GM19193 (cell line): ENCODE data around the gene SRRM3.

Experiments
- POLR2A ChIP-seq: IDR thresholded peaks from 4 replicates; pipeline ENCODE4 v1.6.1; 2011; ENCODE audit not compliant: insufficient read depth, insufficient read length; ENCODE audit errors: extremely low read depth

Gene SRRM3

GRCh38 chr7:76296743-76297740, 95.3 kb downstream of the SRRM3 start:
- TF ChIP-seq POLR2A = no peak

GRCh38 chr7:76300166-76300731, 98.6 kb downstream of the SRRM3 start:
- no peak for TF ChIP-seq POLR2A

DNA sequence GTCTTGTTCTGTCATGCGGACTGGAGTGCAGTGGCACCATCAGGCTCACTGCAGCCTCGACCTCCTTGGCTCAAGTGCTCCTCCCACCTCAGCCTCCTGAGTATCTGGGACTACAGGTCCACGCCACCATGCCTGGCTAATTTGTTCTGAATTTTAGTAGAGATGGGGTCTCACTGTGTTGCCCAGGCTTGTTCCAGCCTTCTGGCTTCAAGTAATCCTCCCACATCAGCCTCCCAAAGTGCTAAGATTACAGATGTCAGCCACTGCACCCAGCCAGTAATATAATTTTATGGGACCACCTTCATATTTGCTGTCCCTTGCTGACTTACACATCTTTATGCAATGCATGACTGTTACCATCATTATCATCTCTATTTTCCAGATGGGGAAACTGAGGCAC, 99.3 kb downstream of the SRRM3 start:
- TF ChIP-seq POLR2A = no peak

DNA sequence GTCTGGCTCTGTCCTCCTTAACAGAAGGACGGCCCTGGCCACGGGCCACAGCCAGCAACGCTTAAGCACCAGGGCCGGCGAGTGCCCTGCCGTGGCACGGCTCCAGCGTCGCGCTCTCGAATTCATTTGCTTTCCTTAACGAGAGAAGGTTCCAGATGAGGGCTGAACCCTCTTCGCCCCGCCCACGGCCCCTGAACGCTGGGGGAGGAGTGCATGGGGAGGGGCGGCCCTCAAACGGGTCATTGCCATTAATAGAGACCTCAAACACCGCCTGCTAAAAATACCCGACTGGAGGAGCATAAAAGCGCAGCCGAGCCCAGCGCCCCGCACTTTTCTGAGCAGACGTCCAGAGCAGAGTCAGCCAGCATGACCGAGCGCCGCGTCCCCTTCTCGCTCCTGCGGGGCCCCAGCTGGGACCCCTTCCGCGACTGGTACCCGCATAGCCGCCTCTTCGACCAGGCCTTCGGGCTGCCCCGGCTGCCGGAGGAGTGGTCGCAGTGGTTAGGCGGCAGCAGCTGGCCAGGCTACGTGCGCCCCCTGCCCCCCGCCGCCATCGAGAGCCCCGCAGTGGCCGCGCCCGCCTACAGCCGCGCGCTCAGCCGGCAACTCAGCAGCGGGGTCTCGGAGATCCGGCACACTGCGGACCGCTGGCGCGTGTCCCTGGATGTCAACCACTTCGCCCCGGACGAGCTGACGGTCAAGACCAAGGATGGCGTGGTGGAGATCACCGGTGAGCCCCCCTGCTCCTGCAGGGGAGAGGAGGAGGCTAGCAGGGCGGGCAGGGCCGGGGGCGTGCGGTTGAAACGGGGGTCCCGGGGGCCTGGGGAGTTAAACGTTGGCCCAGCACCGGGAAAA, 100.9 kb downstream of the SRRM3 start, which contains the start of gene HSPB1:
Gene HSPB1 (plus strand): TSS at position 327 of the 855 bp plus-strand sequence. CDS start 40 bp downstream, at position 367.
- TF ChIP-seq POLR2A = peak; percentile 77

DNA sequence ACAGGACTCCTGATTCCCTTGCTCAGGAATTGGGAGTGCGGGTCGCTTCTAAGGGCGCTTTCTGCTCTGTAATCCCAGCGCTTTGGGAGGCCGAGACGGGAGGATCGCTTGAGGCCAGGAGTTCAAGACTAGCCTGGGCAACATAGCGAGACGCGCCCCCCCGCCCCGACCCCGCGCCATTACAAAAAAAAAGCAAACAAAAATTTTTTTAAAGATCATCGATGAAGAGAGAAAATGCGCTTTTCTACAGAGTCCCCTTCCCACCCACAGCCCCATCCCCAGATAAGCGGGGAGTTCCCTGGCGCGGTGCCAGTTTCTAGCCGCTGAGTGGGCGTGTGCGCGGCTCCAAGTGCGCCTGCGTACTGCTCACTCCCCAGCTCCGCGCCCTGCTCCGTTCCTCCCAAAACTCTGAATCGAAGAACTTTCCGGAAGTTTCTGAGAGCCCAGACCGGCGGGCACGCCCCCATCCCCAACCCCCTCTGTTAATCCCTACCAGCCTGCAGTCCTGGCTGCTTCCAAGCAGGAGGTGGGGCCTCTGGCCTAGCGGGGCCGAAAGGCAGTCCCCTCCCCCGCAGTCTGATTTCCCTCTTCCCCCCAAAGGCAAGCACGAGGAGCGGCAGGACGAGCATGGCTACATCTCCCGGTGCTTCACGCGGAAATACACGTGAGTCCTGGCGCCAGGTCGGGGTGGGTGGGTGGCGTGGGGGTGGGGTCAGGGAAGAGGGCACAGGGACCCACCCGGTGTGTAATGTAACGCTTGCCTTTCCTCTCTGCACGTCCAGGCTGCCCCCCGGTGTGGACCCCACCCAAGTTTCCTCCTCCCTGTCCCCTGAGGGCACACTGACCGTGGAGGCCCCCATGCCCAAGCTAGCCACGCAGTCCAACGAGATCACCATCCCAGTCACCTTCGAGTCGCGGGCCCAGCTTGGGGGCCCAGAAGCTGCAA, 101.8 kb downstream of the SRRM3 start:
- TF ChIP-seq POLR2A = peak; percentile 30

GRCh38 chr7:76304888-76305375, 103.2 kb downstream of the SRRM3 start:
- no peak for TF ChIP-seq POLR2A

GRCh38 chr7:76310102-76310957, 108.6 kb downstream of the SRRM3 start:
- no peak for TF ChIP-seq POLR2A

DNA sequence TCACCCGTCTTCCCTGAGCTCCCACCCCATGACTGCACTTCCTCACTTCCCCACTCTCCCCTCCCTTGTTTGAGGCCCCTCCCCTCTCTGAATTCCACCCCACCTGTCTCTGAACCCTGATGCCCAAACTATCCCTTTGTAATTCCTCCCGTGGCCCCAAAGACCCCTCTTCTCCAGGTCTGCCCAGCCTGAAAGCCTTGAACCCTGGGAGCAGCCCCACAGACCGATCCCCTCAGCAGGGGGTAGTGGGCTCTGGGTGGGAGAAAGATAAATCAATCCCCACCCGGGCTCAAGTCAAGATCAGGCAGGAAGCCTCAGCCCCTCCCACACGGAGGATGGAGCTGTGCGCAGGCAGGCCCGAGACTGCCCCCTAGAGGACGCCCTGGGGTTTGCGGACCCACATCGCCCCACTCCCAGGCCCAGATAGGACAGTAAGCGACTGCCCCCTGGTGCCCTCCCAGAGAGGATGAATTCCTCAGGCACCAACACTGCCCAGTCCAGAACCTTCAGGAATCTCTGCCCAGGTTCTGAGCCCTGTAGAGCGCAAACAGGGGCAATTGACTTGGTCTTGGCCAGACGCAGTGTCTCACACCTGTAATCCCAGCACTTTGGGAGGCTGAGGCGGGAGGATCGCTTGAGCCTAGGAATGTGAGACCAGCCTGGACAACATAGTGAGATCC, 112.5 kb downstream of the SRRM3 start:
- no peak for TF ChIP-seq POLR2A

DNA sequence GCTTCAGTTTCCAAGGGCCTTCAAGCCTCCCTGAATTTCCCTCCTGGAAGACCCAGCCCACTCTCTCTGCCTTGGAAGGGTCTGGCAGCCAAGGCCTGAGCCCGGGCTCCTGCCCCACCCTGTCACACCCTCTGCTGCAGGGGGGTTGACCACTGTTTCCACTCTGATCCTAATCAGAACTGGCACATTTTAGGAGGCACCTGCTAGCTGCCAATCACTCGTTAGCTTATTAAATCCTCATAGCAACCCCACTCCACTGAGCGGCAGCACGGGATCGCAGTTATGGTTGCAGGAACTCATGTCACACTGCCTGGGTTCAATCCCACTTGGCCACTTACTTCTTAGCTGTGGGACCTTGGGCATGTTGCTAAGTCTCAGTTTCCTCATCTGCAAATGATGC, 113.7 kb downstream of the SRRM3 start:
- no peak for TF ChIP-seq POLR2A

DNA sequence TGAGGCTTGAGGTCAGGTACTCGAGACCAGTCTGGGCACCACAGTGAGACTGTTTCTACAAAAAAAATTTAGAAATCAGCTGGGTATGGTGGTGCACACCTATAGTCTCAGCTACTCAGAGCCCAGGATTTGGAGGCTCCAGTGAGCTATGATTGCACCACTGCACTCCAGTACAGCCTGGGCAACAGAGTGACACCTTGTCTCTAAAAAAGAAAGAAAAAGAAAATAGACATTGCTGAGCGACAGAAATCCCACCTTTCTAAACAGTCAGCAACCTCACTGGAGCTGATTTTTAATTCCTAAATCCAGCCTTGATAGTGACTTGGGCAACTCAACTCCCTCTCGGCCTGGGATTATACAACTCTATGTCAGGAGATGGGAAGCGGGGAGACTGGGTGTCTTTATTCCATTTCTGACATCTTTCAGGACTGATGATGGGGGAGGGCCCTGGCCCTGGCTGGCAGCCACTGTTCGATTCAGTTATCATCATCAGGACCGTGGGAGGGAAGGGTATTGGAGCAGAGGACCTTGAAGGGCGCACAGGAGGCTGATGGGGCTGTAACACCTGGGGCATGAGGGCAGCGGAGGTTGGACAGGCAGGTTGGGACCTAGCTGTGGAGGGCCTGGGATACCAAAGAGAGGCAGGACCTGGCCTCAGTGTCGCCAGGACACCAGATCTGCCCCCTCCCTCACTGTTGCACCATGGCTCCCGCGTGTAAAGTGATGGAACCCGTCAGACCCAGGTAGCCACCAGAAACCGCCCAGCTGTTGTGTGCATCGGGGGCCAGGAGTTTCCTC, 115.5 kb downstream of the SRRM3 start:
- TF ChIP-seq POLR2A = no peak

DNA sequence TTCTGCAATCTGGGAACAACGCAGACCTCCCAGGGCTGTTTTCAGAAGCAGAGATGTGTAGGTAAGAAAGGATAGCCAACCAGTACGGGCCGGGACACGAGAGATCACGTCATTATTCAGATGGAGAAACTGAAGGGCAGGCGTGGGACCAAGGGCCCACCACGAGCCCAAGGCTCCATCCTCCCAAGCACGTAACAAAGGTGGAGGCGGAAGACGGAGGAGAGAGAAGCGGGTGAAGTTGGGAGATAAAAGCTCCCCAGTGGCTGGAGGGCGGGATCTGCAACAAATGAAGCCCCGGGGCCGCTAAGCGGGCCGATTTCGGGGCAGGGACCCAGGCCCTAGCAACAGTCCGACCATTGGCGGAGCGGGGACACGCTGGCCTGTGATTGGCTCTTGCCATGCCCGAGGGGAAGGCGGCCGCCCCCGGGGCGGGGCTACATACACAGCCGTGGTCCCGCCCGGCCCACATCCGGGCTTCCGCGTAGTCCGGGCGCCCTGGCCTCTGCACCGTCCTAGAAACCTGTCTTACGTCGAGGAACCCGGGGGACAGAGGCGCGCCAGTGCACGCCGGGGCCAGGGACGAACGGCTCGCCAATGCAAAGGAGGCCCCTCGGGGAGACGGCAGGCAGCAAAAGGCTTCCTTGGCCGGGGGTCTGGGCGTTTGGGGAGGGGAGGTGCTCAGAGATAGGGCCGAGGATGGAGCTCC, 116.2 kb downstream of the SRRM3 start:
- TF ChIP-seq POLR2A = peak; percentile 84
